ENCODE results near the gene MYCBP2. TPM values are rescaled to one million over a fixed set of nuclear protein-coding genes. Genes with fewer than 3 reads are reported as not detected.
"Not testable (repeated sequence)": the region's sequence is repeated elsewhere in the genome, so short reads cannot be mapped to it uniquely, and the experiment has no call there.

Gene MYCBP2
- total and polyA plus RNA-seq, 4 donors = 108 to 243 (median 159) TPM

DNA sequence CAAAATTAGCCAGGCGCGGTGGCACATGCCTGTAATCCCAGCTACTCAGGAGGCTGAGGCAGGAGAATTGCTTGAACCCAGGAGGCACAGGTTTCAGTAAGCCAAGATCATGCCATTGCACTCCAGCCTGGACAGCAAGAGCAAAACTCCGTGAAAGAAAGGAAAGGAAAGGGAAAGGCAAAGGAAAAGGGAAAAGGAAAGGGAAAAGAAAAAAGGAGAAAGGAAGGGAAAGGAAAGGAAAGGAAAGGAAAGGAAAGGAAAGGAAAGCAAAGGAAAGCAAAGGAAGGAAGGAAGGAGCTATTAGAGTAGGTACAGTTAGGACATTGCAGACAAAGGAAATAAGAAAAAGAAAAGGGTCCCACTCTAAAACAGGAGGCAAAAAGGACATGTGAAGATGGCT lies 41.3 kb downstream of the MYCBP2 start:
- H3K36me3 ChIP-seq (ENCODE audit: control insufficient read depth, insufficient read depth, low read length) = peaks cover 21% of the 10 kb centered on the region
- H3K4me3 ChIP-seq (ENCODE audit: low read depth, low read length); H3K27me3 ChIP-seq (ENCODE audit: control insufficient read depth, insufficient read depth, low read length); H3K4me1 ChIP-seq (ENCODE audit: control insufficient read depth, insufficient read depth, low read length); H3K9me3 ChIP-seq (ENCODE audit: control insufficient read depth, insufficient read depth, low read length); H3K27ac ChIP-seq (ENCODE audit: low read depth, low read length); DNase-seq (ENCODE audit: low read depth in 4 of 6, low spot score in 6 of 6): not testable (repeated sequence)
- WGBS (ENCODE audit: insufficient coverage) = 96% methylated on average over 3 of the region's 3 CpGs

DNA sequence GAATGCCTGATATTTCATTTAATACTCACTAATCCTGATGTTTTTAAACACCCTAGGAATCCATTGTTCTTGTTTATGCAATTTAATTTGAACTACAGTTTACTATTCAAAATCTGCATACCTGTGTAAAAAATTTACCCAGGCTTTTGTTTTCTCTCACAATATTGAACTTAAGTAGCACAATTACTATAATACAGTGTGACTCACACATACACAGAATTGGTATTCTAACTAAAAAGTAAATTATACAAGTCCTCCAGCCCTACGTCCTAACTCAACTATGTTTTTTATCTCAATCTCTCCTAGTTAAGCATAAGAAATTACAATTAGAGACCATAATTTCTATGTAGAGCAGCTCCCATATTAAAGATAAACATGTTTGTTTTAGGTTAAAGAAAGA lies 41.8 kb downstream of the MYCBP2 start:
- Histone ChIP-seq H3K36me3 (ENCODE audit: control insufficient read depth, insufficient read depth, low read length) (peaks cover 21% of the 10 kb centered on the region), H3K27me3 (ENCODE audit: control insufficient read depth, insufficient read depth, low read length) (no peaks in the 10 kb centered on the region), H3K9me3 (ENCODE audit: control insufficient read depth, insufficient read depth, low read length) (no peaks in the 10 kb centered on the region), H3K4me1 (ENCODE audit: control insufficient read depth, insufficient read depth, low read length) (no peaks in the 10 kb centered on the region), H3K4me3 (ENCODE audit: low read depth, low read length) (no peak overlapping the region), H3K27ac (ENCODE audit: low read depth, low read length) (no peak overlapping the region)
- no peak for DNase-seq (ENCODE audit: low read depth in 4 of 6, low spot score in 6 of 6)
- no CpG with 5 or more reads among the region's 1 CpG for WGBS (ENCODE audit: insufficient coverage)

DNA sequence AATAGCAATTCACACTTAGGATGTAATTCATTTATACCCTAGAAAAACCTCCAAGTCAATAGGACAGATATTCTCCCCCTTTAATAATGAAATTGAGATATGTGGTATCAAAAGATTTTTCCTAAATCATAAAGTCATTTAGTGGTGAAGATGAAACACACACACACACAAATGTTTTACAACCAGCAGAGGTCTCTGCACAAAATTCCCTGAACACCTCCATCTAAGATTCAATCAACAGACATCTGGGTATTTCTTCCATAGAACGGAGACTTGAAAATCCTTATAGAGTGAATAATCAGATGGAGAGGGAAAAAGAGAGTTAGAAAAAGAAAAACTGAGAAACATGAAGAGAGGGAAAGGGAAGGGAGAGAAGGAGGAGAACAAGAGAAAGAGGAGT lies 52.8 kb downstream of the MYCBP2 start:
- DNase-seq (ENCODE audit: low read depth in 4 of 6, low spot score in 6 of 6) = no peak

DNA sequence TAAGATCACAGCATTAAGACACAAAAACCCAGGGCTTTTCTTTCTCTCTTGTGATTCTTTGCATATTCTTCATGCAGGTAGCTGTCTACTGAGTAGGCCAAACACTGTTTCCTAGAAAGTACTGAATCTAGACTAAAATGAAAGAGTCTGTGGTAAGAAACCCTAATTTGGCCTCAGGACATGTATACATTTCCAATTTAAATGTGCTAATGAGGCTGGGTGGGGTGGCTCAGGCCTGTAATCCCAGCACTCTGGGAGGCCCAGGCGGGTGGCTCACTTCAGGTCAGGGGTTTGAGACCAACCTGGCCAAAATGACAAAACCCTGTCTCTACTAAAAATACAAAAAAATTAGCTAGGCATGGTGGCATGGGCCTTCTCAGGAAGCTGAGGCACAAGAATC lies 57.8 kb downstream of the MYCBP2 start:
- peaks cover 16% of the 10 kb centered on the region for H3K36me3 ChIP-seq (ENCODE audit: control insufficient read depth, insufficient read depth, low read length)
- H3K4me3 ChIP-seq (ENCODE audit: low read depth, low read length) = no peak overlapping the region
- no peaks in the 10 kb centered on the region for H3K27me3 ChIP-seq (ENCODE audit: control insufficient read depth, insufficient read depth, low read length)
- H3K27ac ChIP-seq (ENCODE audit: low read depth, low read length) = no peak overlapping the region
- no peaks in the 10 kb centered on the region for H3K9me3 ChIP-seq (ENCODE audit: control insufficient read depth, insufficient read depth, low read length)
- DNase-seq (ENCODE audit: low read depth in 4 of 6, low spot score in 6 of 6) = no peak
- H3K4me1 ChIP-seq (ENCODE audit: control insufficient read depth, insufficient read depth, low read length) = no peaks in the 10 kb centered on the region
- no CpG with 5 or more reads among the region's 1 CpG for WGBS (ENCODE audit: insufficient coverage)

More for the DNA sequence above, 52.8 kb downstream of the MYCBP2 start:
- H3K27ac ChIP-seq (ENCODE audit: low read depth, low read length) = no peak overlapping the region
- H3K27me3 ChIP-seq (ENCODE audit: control insufficient read depth, insufficient read depth, low read length) = no peaks in the 10 kb centered on the region
- no peak overlapping the region for H3K4me3 ChIP-seq (ENCODE audit: low read depth, low read length)
- H3K36me3 ChIP-seq (ENCODE audit: control insufficient read depth, insufficient read depth, low read length) = peaks cover 14% of the 10 kb centered on the region
- H3K4me1 ChIP-seq (ENCODE audit: control insufficient read depth, insufficient read depth, low read length) = no peaks in the 10 kb centered on the region
- no CpG with 5 or more reads among the region's 1 CpG for WGBS (ENCODE audit: insufficient coverage)
- H3K9me3 ChIP-seq (ENCODE audit: control insufficient read depth, insufficient read depth, low read length) = no peaks in the 10 kb centered on the region

DNA sequence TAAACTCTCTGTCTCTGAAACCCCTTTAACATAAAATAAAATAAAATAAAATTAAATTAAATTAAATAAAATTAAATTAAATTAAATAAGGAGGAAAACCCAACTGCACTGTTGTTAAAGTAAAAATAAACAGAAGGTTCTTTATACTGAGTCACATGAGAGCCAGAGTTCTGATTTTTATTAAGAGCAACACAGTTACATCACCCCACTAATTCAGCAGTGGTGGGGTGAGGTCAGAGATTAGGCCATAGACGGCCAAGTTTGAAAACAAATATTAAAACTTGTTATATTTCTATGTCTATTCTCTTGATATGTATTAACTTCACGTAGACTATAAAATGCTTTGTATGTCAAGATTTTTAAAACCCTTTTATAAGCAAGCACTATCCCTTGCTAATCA lies 59.5 kb downstream of the MYCBP2 start:
- no peak for DNase-seq (ENCODE audit: low read depth in 4 of 6, low spot score in 6 of 6)
- WGBS (ENCODE audit: insufficient coverage) = no CpG with 5 or more reads among the region's 2 CpGs
- H3K27ac ChIP-seq (ENCODE audit: low read depth, low read length) = no peak overlapping the region
- no peak overlapping the region for H3K4me3 ChIP-seq (ENCODE audit: low read depth, low read length)
- H3K36me3 ChIP-seq (ENCODE audit: control insufficient read depth, insufficient read depth, low read length) = peaks cover 13% of the 10 kb centered on the region
- no peaks in the 10 kb centered on the region for H3K27me3 ChIP-seq (ENCODE audit: control insufficient read depth, insufficient read depth, low read length)
- no peaks in the 10 kb centered on the region for H3K4me1 ChIP-seq (ENCODE audit: control insufficient read depth, insufficient read depth, low read length)
- H3K9me3 ChIP-seq (ENCODE audit: control insufficient read depth, insufficient read depth, low read length) = no peaks in the 10 kb centered on the region

DNA sequence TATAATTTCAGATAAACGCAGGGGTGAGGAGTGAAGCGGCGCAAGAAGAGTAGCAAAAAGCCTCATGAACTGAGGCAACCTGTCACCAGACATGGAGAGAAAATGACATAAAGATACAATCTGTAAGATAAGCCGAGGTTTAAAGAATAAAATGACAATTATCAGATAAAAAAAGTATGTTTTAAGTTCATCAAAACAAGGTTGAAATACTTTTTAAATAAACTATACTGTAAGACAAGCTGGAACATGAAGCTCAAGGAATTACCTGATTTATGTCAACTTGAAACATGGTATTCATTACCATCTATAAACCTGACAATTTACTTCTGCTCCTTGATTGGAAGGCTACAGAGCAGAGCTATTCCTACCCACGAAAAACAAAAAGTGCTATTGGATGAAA lies 61.6 kb downstream of the MYCBP2 start:
- Histone ChIP-seq H3K36me3 (ENCODE audit: control insufficient read depth, insufficient read depth, low read length) (peaks cover 9% of the 10 kb centered on the region), H3K27me3 (ENCODE audit: control insufficient read depth, insufficient read depth, low read length) (no peaks in the 10 kb centered on the region), H3K4me1 (ENCODE audit: control insufficient read depth, insufficient read depth, low read length) (no peaks in the 10 kb centered on the region), H3K9me3 (ENCODE audit: control insufficient read depth, insufficient read depth, low read length) (no peaks in the 10 kb centered on the region), H3K27ac (ENCODE audit: low read depth, low read length) (no peak overlapping the region), H3K4me3 (ENCODE audit: low read depth, low read length) (no peak overlapping the region)
- no CpG with 5 or more reads among the region's 5 CpGs for WGBS (ENCODE audit: insufficient coverage)
- no peak for DNase-seq (ENCODE audit: low read depth in 4 of 6, low spot score in 6 of 6)

DNA sequence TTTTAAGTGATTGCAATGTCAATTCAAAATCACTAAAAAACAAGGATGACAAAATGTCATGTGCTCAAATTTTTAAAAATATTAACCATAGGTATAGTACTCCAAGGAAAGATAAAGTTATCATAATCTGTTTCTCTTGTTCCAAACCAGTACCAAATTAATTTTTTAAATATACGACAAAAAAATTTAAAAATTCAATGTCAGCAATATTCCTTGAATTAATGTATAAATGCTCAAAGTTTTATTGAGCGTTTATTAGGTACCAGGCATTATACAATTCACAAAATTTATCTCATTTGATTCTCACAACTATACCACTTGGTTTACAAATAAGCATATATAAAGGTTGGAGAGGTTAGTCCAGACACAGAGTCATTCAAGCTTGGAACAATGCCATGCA lies 64.7 kb downstream of the MYCBP2 start:
- no CpG with 5 or more reads among the region's 2 CpGs for WGBS (ENCODE audit: insufficient coverage)
- Histone ChIP-seq H3K9me3 (ENCODE audit: control insufficient read depth, insufficient read depth, low read length) (no peaks in the 10 kb centered on the region), H3K4me1 (ENCODE audit: control insufficient read depth, insufficient read depth, low read length) (no peaks in the 10 kb centered on the region), H3K27ac (ENCODE audit: low read depth, low read length) (no peak overlapping the region), H3K4me3 (ENCODE audit: low read depth, low read length) (no peak overlapping the region), H3K27me3 (ENCODE audit: control insufficient read depth, insufficient read depth, low read length) (no peaks in the 10 kb centered on the region), H3K36me3 (ENCODE audit: control insufficient read depth, insufficient read depth, low read length) (no peaks in the 10 kb centered on the region)
- DNase-seq (ENCODE audit: low read depth in 4 of 6, low spot score in 6 of 6) = no peak

DNA sequence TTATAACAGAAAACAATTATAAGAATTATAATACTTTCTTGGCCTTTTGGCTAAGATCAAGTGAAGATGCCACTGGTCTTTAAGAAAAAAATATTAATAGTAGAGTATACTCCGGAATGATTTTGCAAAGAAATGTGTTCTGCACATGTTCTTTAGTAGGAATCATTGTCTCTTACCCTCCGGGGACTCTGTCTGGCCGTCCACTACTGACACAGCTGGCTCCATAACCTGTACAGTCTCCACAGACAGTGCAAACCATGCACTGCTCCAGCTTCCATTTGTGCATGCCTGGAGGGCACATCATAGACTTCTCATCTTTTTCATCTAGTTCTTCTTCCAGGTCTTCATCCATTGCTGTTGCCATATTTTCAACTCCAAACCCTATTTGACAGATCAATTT lies 75.9 kb downstream of the MYCBP2 start:
- no peak for DNase-seq (ENCODE audit: low read depth in 4 of 6, low spot score in 6 of 6)
- H3K4me1 ChIP-seq (ENCODE audit: control insufficient read depth, insufficient read depth, low read length) = no peaks in the 10 kb centered on the region
- peaks cover 10% of the 10 kb centered on the region for H3K36me3 ChIP-seq (ENCODE audit: control insufficient read depth, insufficient read depth, low read length)
- H3K27me3 ChIP-seq (ENCODE audit: control insufficient read depth, insufficient read depth, low read length) = no peaks in the 10 kb centered on the region
- WGBS (ENCODE audit: insufficient coverage) = 100% methylated on average over 2 of the region's 3 CpGs
- H3K9me3 ChIP-seq (ENCODE audit: control insufficient read depth, insufficient read depth, low read length) = no peaks in the 10 kb centered on the region
- H3K4me3 ChIP-seq (ENCODE audit: low read depth, low read length) = no peak overlapping the region
- H3K27ac ChIP-seq (ENCODE audit: low read depth, low read length) = no peak overlapping the region

DNA sequence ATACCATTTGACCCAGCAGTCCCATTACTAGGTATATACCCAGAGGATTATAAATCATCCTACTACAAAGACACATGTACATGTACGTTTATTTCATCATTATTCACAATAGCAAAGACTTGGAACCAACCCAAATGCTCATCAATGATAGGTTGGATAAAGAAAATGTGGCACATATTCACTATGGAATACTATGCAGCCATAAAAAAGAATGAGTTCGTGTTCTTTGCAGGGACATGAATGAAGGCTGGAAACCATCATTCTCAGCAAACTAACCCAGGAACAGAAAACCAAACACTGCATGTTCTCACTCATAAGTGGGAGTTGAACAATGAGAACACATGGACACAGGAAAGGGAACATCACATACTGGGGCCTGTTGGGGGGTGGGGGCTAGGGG lies 81.7 kb downstream of the MYCBP2 start:
- H3K27me3 ChIP-seq (ENCODE audit: control insufficient read depth, insufficient read depth, low read length); DNase-seq (ENCODE audit: low read depth in 4 of 6, low spot score in 6 of 6); H3K4me3 ChIP-seq (ENCODE audit: low read depth, low read length); H3K27ac ChIP-seq (ENCODE audit: low read depth, low read length); H3K4me1 ChIP-seq (ENCODE audit: control insufficient read depth, insufficient read depth, low read length); H3K9me3 ChIP-seq (ENCODE audit: control insufficient read depth, insufficient read depth, low read length): not testable (repeated sequence)
- no CpG with 5 or more reads among the region's 2 CpGs for WGBS (ENCODE audit: insufficient coverage)
- peaks cover 16% of the 10 kb centered on the region for H3K36me3 ChIP-seq (ENCODE audit: control insufficient read depth, insufficient read depth, low read length)

DNA sequence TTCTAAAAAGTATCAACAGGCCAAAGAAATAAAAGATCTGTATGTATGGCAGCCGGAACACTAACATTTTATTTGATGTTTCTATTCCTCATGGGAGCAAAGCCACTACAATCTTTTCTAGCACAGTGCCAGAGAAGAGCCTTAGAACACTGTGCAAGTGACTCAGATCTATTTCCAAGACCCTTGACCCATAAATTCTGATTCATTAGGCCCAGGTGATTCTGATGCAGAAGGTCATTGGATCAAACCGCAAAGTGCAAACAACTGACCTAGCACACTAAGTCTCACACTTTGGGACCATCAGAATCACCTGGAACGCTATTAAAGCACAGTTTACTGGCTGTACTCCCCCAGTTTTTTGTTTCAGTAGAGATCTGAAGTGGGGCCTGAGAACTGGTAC lies 87.6 kb downstream of the MYCBP2 start:
- H3K4me1 ChIP-seq (ENCODE audit: control insufficient read depth, insufficient read depth, low read length) = no peaks in the 10 kb centered on the region
- no peak for DNase-seq (ENCODE audit: low read depth in 4 of 6, low spot score in 6 of 6)
- no peaks in the 10 kb centered on the region for H3K27me3 ChIP-seq (ENCODE audit: control insufficient read depth, insufficient read depth, low read length)
- H3K27ac ChIP-seq (ENCODE audit: low read depth, low read length) = no peak overlapping the region
- WGBS (ENCODE audit: insufficient coverage) = 78% methylated on average over 2 of the region's 3 CpGs
- H3K9me3 ChIP-seq (ENCODE audit: control insufficient read depth, insufficient read depth, low read length) = no peaks in the 10 kb centered on the region
- peaks cover 9% of the 10 kb centered on the region for H3K36me3 ChIP-seq (ENCODE audit: control insufficient read depth, insufficient read depth, low read length)
- H3K4me3 ChIP-seq (ENCODE audit: low read depth, low read length) = no peak overlapping the region
